ENCODE measurements around the gene FMO3.

FMO3 gene

DNA sequence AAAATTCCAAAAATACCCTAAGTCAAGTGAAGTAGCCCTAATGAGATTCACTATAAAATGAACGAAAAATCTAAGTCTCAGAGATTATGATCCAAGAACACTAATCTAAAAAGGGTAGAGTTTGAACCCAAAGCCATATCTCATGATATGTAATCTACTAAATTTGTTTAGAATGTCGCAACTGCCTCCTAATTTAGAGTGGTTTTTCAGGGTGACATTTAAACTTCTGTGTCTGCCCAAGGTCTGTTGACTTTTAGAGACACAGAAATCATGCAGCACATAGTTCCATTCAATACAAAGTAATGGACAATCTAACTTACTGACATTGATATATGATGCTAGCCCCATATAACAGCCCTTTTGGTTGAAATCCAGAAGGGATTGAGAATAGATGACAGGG lies 28.9 kb downstream of the FMO3 start:
- TF ChIP-seq, protein P1, sequence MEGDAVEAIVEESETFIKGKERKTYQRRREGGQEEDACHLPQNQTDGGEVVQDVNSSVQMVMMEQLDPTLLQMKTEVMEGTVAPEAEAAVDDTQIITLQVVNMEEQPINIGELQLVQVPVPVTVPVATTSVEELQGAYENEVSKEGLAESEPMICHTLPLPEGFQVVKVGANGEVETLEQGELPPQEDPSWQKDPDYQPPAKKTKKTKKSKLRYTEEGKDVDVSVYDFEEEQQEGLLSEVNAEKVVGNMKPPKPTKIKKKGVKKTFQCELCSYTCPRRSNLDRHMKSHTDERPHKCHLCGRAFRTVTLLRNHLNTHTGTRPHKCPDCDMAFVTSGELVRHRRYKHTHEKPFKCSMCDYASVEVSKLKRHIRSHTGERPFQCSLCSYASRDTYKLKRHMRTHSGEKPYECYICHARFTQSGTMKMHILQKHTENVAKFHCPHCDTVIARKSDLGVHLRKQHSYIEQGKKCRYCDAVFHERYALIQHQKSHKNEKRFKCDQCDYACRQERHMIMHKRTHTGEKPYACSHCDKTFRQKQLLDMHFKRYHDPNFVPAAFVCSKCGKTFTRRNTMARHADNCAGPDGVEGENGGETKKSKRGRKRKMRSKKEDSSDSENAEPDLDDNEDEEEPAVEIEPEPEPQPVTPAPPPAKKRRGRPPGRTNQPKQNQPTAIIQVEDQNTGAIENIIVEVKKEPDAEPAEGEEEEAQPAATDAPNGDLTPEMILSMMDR (IDR thresholded peaks at IDR 0.05; ENCODE audit: poor library complexity, severe bottlenecking), result no peak
- no peak for DNase-seq (ENCODE audit: low spot score)
- H3K9me3 ChIP-seq (ENCODE audit: severe bottlenecking), result no peaks in the 10 kb centered on the region

GRCh38 chr1:171122299-171122698 lies 31.6 kb downstream of the FMO3 start:
- ATAC-seq (ENCODE audit: low read depth), result no peak
- Histone ChIP-seq H3K9me3 (ENCODE audit: severe bottlenecking) (no peaks in the 10 kb centered on the region), H3K36me3 (ENCODE audit: low read depth) (no peaks in the 10 kb centered on the region), H3K4me3 (ENCODE audit: severe bottlenecking) (no peak overlapping the region), H3K27ac (ENCODE audit: poor library complexity, severe bottlenecking) (no peak overlapping the region), H3K4me1 (ENCODE audit: insufficient read depth, poor library complexity, severe bottlenecking) (no peaks in the 10 kb centered on the region), H3K27me3 (ENCODE audit: insufficient read depth, poor library complexity, severe bottlenecking) (no peaks in the 10 kb centered on the region)
- no peak for DNase-seq (ENCODE audit: low spot score)
- TF ChIP-seq, protein P1 (IDR thresholded peaks at IDR 0.05; ENCODE audit: poor library complexity, severe bottlenecking), result no peak

More for the DNA sequence above, 28.9 kb downstream of the FMO3 start:
- Histone ChIP-seq H3K4me3 (ENCODE audit: severe bottlenecking) (no peak overlapping the region), H3K27ac (ENCODE audit: poor library complexity, severe bottlenecking) (no peak overlapping the region), H3K4me1 (ENCODE audit: insufficient read depth, poor library complexity, severe bottlenecking) (no peaks in the 10 kb centered on the region), H3K36me3 (ENCODE audit: low read depth) (no peaks in the 10 kb centered on the region), H3K27me3 (ENCODE audit: insufficient read depth, poor library complexity, severe bottlenecking) (no peaks in the 10 kb centered on the region)
- ATAC-seq (ENCODE audit: low read depth), result no peak

DNA sequence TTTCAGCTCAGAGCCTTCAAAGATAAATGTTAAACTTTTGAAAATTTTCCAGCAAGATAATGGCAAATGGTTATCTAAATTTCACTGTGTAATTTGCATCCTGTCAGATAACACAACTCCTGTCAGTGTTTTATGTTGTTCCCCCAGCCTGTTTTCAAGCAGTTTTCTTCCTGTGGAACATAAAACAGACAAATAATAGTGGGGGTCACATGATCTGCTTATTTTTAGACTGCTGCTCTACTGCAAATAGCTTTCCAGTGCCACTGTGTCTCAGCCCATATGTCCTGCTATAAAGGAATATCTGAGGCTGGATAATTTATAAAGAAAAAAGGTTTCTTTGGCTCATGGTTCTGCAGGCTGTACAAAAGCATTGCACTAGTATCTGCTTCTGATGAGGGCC lies 32.2 kb downstream of the FMO3 start:
- DNase-seq (ENCODE audit: low spot score) (no peak), ATAC-seq (ENCODE audit: low read depth) (no peak)
- no peaks in the 10 kb centered on the region for H3K27me3 ChIP-seq (ENCODE audit: insufficient read depth, poor library complexity, severe bottlenecking)
- no peaks in the 10 kb centered on the region for H3K36me3 ChIP-seq (ENCODE audit: low read depth)
- TF ChIP-seq, protein P1 (IDR thresholded peaks at IDR 0.05; ENCODE audit: poor library complexity, severe bottlenecking), result no peak
- no peaks in the 10 kb centered on the region for H3K4me1 ChIP-seq (ENCODE audit: insufficient read depth, poor library complexity, severe bottlenecking)
- H3K4me3 ChIP-seq (ENCODE audit: severe bottlenecking), result no peak overlapping the region
- H3K27ac ChIP-seq (ENCODE audit: poor library complexity, severe bottlenecking), result no peak overlapping the region
- H3K9me3 ChIP-seq (ENCODE audit: severe bottlenecking), result no peaks in the 10 kb centered on the region

DNA sequence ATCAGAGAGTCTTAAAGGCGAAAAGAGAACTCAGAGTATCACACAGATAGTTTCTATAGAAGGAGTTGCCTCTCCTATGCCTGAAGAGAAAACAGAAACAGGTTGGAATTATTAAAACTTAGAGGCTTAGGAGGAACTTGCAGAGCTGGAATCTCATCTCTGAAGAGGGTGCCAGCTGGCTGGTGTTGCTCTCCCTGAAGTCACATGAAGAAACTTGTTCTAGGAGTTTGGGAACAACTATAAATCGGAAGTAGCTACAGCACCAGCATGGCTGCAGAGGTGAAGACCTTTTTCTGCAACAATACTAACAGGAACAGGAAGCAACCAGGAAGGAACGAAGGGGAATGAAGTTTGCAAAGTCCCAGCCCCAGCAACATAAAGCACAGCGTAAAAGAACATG lies 35.8 kb downstream of the FMO3 start:
- Histone ChIP-seq H3K4me1 (ENCODE audit: insufficient read depth, poor library complexity, severe bottlenecking) (no peaks in the 10 kb centered on the region), H3K9me3 (ENCODE audit: severe bottlenecking) (no peaks in the 10 kb centered on the region), H3K4me3 (ENCODE audit: severe bottlenecking) (no peak overlapping the region), H3K36me3 (ENCODE audit: low read depth) (no peaks in the 10 kb centered on the region), H3K27me3 (ENCODE audit: insufficient read depth, poor library complexity, severe bottlenecking) (no peaks in the 10 kb centered on the region), H3K27ac (ENCODE audit: poor library complexity, severe bottlenecking) (no peak overlapping the region)
- DNase-seq (ENCODE audit: low spot score) (no peak), ATAC-seq (ENCODE audit: low read depth) (no peak)
- TF ChIP-seq, protein P1 (IDR thresholded peaks at IDR 0.05; ENCODE audit: poor library complexity, severe bottlenecking), result no peak

GRCh38 chr1:171127099-171127498 lies 36.4 kb downstream of the FMO3 start:
- Histone ChIP-seq H3K4me1 (ENCODE audit: insufficient read depth, poor library complexity, severe bottlenecking) (no peaks in the 10 kb centered on the region), H3K36me3 (ENCODE audit: low read depth) (no peaks in the 10 kb centered on the region), H3K27me3 (ENCODE audit: insufficient read depth, poor library complexity, severe bottlenecking) (no peaks in the 10 kb centered on the region), H3K4me3 (ENCODE audit: severe bottlenecking) (no peak overlapping the region), H3K27ac (ENCODE audit: poor library complexity, severe bottlenecking) (no peak overlapping the region), H3K9me3 (ENCODE audit: severe bottlenecking) (no peaks in the 10 kb centered on the region)
- TF ChIP-seq, protein P1 (IDR thresholded peaks at IDR 0.05; ENCODE audit: poor library complexity, severe bottlenecking), result no peak
- ATAC-seq (ENCODE audit: low read depth), result no peak
- DNase-seq (ENCODE audit: low spot score), result no peak
